Neutrophil (primary cell): ENCODE data around the gene SAMD14.

Experiments
- H3K27ac ChIP-seq: fragments of 200-600 bp; sonication (generic); 2 replicates; pipeline ENCODE4 v1.5.1; 2016; ENCODE audit warnings: mild to moderate bottlenecking, moderate library complexity
- H3K27me3 ChIP-seq: fragments of 200-600 bp; sonication (generic); 2 replicates; pipeline ENCODE4 v1.6.0; 2016; ENCODE audit warnings: mild to moderate bottlenecking
- H3K36me3 ChIP-seq: fragments of 200-600 bp; sonication (generic); 2 replicates; pipeline ENCODE4 v1.5.1; 2017
- H3K4me1 ChIP-seq, 2 experiments: fragments of 200-600 bp in 1 of 2; sonication (generic) in 1 of 2; 1 replicate in 1 of 2; 2 replicates in 1 of 2; pipeline versions ENCODE4 v1.5.1 to v1.6.1; 2013 to 2016; ENCODE audit warnings: low read depth in 1 of 2, low read length in 1 of 2, mild to moderate bottlenecking in 1 of 2, moderate library complexity in 1 of 2; ENCODE audit not compliant: control insufficient read depth in 1 of 2, insufficient read depth in 1 of 2
- H3K4me3 ChIP-seq, 2 experiments: fragments of 200-600 bp in 1 of 2; sonication (generic) in 1 of 2; 1 replicate in 1 of 2; 2 replicates in 1 of 2; pipeline ENCODE4 v1.5.1; 2013 to 2016; ENCODE audit warnings: low read depth in 1 of 2, low read length in 1 of 2, mild to moderate bottlenecking in 1 of 2, moderate library complexity in 1 of 2
- H3K9me3 ChIP-seq: fragments of 200-600 bp; sonication (generic); 2 replicates; pipeline ENCODE4 v1.5.1; 2016
- CTCF ChIP-seq: fragments of 200-600 bp; sonication (generic); IDR thresholded peaks from 2 replicates; pipeline ENCODE4 v1.5.1; 2016; ENCODE audit warnings: antibody characterized with exemption

The SAMD14 gene

GRCh38 chr17:50129728-50130558, at the start of gene SAMD14:
TSS of gene SAMD14 (minus strand) at chr17:50130160. CDS start at chr17:50124959, 5,201 bp downstream.
- Histone ChIP-seq H3K27ac (no peak within 1 kb of the TSS), H3K4me3 (peak within 1 kb of the TSS in 1 of 2 experiments; percentile 32), H3K27me3 (peaks cover 72% of the 10 kb centered on the region), H3K4me1 (peaks cover 14 to 33% of the 10 kb centered on the region in 2 experiments), H3K9me3 (no peaks in the 10 kb centered on the region), H3K36me3 (peaks cover 26% of the 10 kb centered on the region)
- no peak for TF ChIP-seq CTCF

GRCh38 chr17:50177983-50178834, 48.2 kb upstream of the SAMD14 start:
- no peak for TF ChIP-seq CTCF
- Histone ChIP-seq H3K36me3 (no peaks in the 10 kb centered on the region), H3K9me3 (no peaks in the 10 kb centered on the region), H3K4me1 (peaks cover 33 to 34% of the 10 kb centered on the region in 2 experiments), H3K4me3 (peak overlapping the region in 1 of 2 experiments; percentile 40), H3K27ac (no peak overlapping the region), H3K27me3 (no peaks in the 10 kb centered on the region)

- peaks cover 26% of the 10 kb centered on the region in 2 experiments for H3K4me1 ChIP-seq
These were observed 47.5 kb upstream of the SAMD14 start for GRCh38 chr17:50177476-50177875.

GRCh38 chr17:50176559-50177357, 46.8 kb upstream of the SAMD14 start:
- no peak for TF ChIP-seq CTCF
- Histone ChIP-seq H3K27ac (no peak overlapping the region), H3K4me3 (no peak overlapping the region), H3K27me3 (no peaks in the 10 kb centered on the region), H3K36me3 (no peaks in the 10 kb centered on the region), H3K4me1 (peaks cover 19% of the 10 kb centered on the region in 2 experiments), H3K9me3 (no peaks in the 10 kb centered on the region)

More at GRCh38 chr17:50177476-50177875, 47.5 kb upstream of the SAMD14 start:
- no peak overlapping the region for H3K4me3 ChIP-seq
- no peaks in the 10 kb centered on the region for H3K36me3 ChIP-seq
- TF ChIP-seq CTCF, result no peak
- H3K9me3 ChIP-seq, result no peaks in the 10 kb centered on the region
- no peak overlapping the region for H3K27ac ChIP-seq
- no peaks in the 10 kb centered on the region for H3K27me3 ChIP-seq
